ENCODE data around the gene AP2S1.

DNA sequence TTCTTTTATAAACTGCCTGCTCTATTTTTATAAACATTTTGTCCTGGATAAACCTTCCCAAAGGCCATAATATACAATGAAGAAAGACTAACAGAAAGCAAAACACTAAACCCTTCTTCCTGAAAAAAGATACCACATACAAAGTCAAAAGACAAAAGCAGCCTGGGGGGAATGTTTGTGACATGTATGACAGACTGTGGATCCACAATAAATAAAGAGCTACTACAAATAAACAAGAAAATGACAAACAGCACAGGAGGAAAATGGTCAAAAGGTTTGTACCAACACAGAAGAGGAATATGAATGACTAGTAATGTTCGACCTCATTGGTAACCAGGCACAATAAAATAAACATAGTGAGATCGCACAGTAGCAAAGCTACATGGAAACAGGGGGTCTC, 19.8 kb downstream of the AP2S1 start:
- no peak for TF ChIP-seq POLR2AphosphoS5 (IDR thresholded peaks at IDR 0.05; ENCODE audit: low read depth, low read length)
- TF ChIP-seq, protein P1, sequence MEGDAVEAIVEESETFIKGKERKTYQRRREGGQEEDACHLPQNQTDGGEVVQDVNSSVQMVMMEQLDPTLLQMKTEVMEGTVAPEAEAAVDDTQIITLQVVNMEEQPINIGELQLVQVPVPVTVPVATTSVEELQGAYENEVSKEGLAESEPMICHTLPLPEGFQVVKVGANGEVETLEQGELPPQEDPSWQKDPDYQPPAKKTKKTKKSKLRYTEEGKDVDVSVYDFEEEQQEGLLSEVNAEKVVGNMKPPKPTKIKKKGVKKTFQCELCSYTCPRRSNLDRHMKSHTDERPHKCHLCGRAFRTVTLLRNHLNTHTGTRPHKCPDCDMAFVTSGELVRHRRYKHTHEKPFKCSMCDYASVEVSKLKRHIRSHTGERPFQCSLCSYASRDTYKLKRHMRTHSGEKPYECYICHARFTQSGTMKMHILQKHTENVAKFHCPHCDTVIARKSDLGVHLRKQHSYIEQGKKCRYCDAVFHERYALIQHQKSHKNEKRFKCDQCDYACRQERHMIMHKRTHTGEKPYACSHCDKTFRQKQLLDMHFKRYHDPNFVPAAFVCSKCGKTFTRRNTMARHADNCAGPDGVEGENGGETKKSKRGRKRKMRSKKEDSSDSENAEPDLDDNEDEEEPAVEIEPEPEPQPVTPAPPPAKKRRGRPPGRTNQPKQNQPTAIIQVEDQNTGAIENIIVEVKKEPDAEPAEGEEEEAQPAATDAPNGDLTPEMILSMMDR (IDR thresholded peaks at IDR 0.05), result no peak

Measured in Panc1 (cell line).